HG02571 (cell line): Measurements from ENCODE around the gene ZNF274.
"Not testable (repeated sequence)": the region's sequence is repeated elsewhere in the genome, so short reads cannot be mapped to it uniquely, and the experiment has no call there.

Experiments
- ATAC-seq: cut with Tn5 transposase; IDR thresholded peaks from one replicate; pipeline ENCODE4 v1.9.1; 2021; ENCODE audit warnings: mild to moderate bottlenecking, moderate library complexity; ENCODE audit not compliant: unreplicated experiment

ZNF274 gene

GRCh38 chr19:58182989-58183816, at the start of gene ZNF274:
ZNF274 (plus strand) TSS chr19:58183061; CDS start chr19:58183966, 905 bp downstream.
- ATAC-seq: peak; percentile 85

GRCh38 chr19:58134244-58134643, 48.6 kb upstream of the ZNF274 start:
- ATAC-seq: no peak

- ATAC-seq: no peak
Observed at GRCh38 chr19:58145849-58146248, 37.0 kb upstream of the ZNF274 start.

- ATAC-seq: not testable (repeated sequence)
Observed at GRCh38 chr19:58147475-58147874, 35.4 kb upstream of the ZNF274 start.

GRCh38 chr19:58150328-58150921, 32.4 kb upstream of the ZNF274 start, which contains the start of gene ZNF329:
ZNF329 (minus strand) TSS chr19:58150789; CDS start chr19:58129503, 21,286 bp downstream.
- peak; percentile 59 for ATAC-seq

GRCh38 chr19:58153386-58153785, 29.5 kb upstream of the ZNF274 start:
- ATAC-seq: no peak

- ATAC-seq: no peak
Observed at GRCh38 chr19:58154287-58154678, 28.6 kb upstream of the ZNF274 start.

- ATAC-seq: peak; percentile 56
Observed at GRCh38 chr19:58154679-58155648, 27.9 kb upstream of the ZNF274 start.

- no peak for ATAC-seq
Observed at GRCh38 chr19:58157045-58157728, 25.7 kb upstream of the ZNF274 start.

GRCh38 chr19:58166268-58166667, 16.6 kb upstream of the ZNF274 start:
- ATAC-seq: no peak

GRCh38 chr19:58166708-58167280, 16.1 kb upstream of the ZNF274 start:
- no peak for ATAC-seq

- no peak for ATAC-seq
Observed at GRCh38 chr19:58170860-58171259, 12.0 kb upstream of the ZNF274 start.

GRCh38 chr19:58181902-58182576, 822 bp upstream of the ZNF274 start:
- no peak for ATAC-seq

- no peak for ATAC-seq
Observed at GRCh38 chr19:58182577-58182988, 278 bp upstream of the ZNF274 start.

- no peak for ATAC-seq
Observed at GRCh38 chr19:58183817-58184215, 955 bp downstream of the ZNF274 start.

GRCh38 chr19:58196901-58197616, 14.2 kb downstream of the ZNF274 start:
- ATAC-seq: no peak

GRCh38 chr19:58203814-58204475, 21.1 kb downstream of the ZNF274 start:
- no peak for ATAC-seq

- no peak for ATAC-seq
Observed at GRCh38 chr19:58204566-58204965, 21.7 kb downstream of the ZNF274 start.
